CD1c-positive myeloid dendritic cell (primary cell): ENCODE data around the gene PFN1.

ENCODE experiments used
- DNase-seq: peaks from one replicate; pipeline ENCODE4 v3.0.0-alpha.2; 2016; ENCODE audit errors: extremely low spot score

PFN1 gene

DNA sequence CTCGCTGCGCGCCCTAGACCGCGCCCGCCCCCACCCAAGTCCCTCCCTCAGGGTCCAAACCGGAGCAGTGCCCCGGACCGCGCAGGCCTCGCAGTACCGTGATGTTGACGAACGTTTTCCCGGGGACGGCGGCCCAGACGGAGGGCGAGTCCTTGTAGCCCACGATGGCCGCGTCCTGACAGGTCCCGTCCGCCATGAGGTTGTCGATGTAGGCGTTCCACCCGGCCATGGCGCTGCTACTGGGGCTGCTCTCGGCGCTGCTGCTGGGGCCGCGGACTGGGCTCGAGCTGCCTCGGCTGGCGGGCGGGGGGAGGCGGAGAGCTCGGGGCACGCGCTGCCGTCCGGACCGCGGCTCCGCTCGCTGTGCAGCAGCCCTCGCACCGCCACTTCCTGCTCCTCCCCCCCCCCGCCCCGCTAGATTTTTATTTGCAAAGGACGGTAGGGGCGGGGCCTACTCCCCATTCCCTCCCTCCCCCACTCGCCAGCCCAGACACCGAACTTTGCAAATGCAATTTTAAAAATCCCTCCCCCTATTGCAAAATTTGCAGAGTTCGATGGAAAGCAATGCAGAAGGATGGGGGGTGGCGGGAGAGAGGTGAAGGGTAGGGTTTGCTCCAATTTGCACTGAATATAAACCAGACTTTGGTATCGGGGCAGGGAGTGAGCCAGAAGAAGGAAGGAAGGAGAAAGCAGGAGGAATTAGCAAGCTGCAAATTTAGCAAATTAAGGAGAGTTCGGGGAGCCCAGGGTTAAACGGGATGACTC is at the start of gene PFN1:
TSS of gene PFN1 (minus strand) at position 365 of the 765 bp plus-strand sequence. CDS start at position 229, 136 bp downstream.
- peak; percentile 98 for DNase-seq

DNA sequence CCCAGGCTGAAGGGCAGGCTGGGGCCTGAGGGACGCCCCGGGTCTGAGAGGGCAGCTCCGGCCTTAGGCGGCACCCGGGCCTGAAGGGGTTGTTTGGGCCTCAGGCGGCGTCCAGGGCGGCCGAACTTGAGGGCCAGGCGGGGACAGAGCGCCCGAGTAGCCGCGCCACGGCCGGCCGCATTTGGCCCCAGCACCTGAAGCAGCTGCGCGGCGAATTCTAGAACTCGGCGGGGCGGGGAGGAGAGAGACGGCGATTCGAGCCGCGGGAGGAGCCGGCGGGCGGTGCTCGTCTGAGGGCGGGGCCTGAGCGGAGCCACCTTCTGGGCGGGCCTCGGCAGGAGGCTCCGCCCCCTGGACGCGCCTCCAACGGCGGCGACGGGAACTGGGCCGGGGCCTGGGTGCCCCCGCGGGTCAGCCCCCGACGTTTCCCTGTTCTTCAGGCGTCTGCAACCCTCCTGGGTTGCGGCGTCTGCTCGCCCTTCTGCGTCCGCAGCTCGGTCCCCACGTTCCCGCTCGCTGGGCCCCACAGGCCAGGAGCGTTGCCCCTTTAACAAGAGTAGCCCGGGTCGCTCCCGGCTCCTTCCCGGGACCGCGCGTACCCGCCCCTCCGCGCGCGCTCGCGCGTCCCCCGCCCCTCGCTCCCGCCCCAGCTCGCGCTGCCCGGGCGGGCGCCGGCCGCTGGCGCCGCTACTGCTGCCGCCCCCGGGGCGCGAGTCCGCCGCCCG is 49.1 kb upstream of the PFN1 start, which contains the start of the genes INCA1 and KIF1C:
TSS of gene INCA1 (minus strand) at position 221 of the 725 bp plus-strand sequence. CDS start 3,085 bp downstream, outside the sequence.
TSS of gene KIF1C (plus strand) at position 649 of the 725 bp plus-strand sequence. CDS start 2,297 bp downstream, outside the sequence.
- peak; percentile 96 for DNase-seq

DNA sequence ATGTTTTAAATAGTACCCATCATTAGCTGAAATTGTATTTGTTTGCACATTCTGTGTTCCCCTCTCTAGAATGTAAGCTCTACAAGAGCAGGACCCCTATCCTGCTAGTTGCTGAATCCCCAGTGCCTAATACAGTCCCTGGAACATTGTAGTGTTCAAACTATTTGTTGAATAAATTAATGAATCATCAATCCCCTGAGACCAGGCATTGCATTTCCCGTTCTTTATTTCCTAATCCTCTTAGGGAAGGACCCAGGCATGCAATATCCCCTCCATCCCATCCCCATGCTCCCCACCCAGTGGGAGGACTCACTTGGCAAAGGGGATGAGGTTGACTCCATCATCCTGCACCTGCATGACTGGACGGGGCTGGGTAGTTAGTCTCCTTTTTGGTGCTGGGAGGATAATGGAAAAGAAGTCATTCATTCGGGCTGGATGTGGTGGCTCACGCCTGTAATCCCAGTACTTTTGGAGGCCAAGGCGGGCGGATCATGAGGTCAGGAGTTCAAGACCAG is 45.8 kb upstream of the PFN1 start:
- no peak for DNase-seq

DNA sequence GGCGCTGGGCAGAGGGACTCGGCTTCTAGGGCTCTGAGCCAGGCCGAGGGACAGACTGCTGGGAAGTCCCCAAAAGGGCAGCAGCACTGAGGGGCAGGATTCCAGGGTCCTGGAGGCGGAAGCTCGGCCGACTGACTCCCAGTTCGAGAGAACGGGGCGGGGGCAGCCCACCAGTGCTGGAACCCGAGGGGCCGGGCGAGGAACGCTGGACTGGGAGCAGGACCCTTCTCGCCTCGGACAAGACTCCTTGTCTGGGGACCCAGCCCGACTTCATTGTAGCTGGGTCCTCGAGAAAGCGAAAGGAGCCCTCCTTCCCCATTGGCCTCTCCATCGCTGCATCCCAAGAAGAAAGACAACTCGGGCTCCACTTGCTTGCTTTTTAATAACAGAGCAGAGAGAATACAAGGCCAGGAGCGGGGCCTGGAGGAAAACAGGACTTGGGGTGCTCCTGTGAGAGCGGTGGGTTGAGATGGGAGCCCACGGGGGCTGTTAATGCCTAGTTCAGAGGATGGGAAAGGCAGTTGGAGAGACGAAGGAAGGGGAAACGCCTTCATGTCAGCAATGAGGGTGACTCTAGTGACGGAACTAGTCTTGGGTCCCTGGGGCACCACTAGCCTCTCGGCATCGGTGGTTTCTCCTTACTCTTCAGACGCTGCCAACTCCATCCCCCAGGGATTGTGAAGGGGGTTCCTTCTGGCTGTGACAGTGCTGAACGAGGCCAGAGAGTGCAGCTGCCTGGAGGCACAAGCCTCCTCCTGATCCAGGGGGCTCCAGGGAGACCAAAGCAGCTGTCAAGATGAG is 39.6 kb upstream of the PFN1 start:
- DNase-seq: peak; percentile 18

DNA sequence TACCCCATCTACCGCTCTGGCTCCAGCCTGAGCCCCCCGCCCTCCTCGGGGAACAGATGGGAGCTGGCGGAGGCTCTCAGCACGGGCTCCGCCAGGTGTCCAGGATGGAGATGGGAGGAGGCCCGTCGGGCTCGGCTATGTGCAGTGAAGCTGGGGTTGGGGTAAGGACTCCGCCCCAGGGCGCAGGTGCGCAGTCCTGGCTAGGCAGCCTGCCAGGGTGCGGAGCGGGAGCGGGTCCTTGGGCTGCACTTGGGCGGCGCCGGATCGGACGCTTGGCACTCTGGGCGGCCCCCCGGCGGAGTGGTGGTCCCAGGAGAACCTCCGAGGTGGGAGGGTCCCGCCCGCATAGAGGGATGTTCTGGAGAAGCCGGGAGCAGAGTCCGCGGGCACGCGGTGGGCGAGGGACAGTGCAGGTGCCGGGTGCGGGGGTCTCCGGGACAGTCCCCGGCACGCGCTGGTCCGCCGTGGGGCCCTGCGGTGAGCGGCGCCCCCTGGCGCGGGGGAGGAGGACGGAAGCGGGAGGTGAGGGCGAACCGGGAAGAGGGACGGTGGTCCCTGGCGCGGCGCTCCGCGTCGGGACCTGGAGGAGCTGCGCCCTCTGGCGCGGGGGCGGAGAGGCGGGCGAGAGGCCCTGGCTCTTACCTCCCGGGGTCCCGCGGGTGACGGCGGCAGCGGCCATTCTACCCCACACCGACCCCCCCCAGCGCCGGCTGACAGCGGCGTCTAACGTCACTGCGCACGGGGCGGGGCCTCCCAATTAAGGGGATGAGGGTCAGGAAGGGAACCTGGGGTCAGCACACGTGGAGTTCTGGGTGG is 38.8 kb upstream of the PFN1 start, which contains the start of gene CAMTA2:
TSS of gene CAMTA2 (minus strand) at position 725 of the 816 bp plus-strand sequence. CDS start 1,453 bp downstream, outside the sequence.
- peak; percentile 86 for DNase-seq

DNA sequence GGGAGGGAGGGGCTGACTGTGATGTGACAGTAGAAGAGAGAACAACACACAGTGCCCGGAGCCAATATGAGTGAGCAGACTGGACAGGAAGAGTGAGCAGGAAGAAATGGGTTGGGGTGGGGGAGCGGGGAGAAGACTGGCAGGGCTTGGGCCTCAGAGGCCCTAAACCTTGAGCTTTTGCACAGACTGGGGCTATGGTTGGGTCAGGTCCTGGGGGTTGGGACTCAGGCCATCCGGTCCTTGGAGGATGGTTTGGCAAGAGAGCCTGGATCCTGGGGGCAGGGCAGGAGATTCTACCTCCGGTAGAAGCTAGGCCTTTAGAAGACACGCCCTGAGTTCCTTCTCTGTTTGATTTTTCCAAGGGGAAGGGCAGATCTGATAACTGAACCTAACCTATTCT is 38.1 kb upstream of the PFN1 start:
- DNase-seq: peak; percentile 15

DNA sequence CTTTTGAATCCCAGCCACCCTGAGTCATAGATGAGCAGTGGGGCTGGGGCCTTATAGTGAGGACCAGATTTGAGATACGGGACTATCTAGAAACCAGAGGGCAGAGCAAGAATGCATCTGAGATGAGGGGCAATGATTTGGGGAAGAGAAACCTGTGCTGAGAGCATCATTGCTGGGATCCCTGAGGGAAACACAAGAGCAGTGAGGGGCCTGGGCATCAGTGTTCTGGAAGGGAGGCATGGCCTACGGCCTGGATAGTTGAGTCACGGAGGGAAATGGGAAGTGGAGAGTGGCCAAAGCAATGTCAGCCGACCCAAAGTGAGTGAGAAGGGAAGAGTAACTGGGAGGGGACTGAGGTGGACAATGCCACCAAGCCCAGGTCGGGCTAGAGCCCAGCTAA is 34.0 kb upstream of the PFN1 start:
- peak; percentile 38 for DNase-seq

DNA sequence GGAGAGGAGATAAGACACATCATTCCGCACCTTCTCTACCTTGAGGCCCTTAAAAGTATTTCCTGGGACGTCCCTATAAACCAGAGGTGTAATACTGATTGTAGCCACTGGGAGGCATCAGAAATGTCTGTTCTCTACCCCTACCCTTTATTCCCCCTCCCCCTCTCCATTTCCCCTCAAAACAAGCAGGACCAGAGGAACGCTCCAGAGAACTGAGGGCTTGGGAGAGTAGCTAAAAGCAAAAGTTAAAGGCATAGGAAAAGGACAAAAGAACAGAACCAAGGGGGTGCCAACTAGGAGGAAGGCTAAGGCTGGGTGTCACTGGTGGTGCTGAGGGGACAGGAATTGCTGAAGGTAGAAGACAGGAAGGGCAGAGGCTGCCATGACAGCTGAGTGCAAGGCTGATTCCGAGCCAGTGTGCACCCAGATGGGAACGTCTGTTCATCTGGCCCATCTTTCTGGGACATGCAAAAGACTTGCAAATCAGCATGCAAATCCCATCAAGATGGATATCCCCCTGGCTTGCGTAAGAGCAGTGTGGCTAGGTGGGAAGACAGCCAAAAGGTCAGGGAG is 32.4 kb upstream of the PFN1 start:
- DNase-seq: peak; percentile 58

DNA sequence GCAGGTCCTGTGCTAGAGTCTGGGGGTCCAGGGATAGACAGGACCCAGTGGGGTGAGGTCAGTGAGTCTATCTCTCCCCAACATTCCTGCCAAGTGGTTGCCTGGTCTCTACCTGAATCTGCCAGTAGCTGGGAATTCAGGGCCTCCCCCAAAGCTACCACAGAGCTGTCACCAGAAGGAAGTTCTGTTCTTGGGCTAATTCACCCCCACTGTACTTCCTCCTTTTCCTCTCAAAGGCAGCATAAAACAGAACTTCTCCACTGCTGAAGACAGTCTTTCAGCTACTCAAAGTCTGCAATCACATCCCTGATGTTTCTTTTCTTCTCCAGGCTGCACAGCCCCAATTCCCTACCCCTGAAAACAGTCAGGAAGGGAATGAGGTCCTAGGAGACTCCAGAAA is 30.4 kb upstream of the PFN1 start:
- peak; percentile 75 for DNase-seq

DNA sequence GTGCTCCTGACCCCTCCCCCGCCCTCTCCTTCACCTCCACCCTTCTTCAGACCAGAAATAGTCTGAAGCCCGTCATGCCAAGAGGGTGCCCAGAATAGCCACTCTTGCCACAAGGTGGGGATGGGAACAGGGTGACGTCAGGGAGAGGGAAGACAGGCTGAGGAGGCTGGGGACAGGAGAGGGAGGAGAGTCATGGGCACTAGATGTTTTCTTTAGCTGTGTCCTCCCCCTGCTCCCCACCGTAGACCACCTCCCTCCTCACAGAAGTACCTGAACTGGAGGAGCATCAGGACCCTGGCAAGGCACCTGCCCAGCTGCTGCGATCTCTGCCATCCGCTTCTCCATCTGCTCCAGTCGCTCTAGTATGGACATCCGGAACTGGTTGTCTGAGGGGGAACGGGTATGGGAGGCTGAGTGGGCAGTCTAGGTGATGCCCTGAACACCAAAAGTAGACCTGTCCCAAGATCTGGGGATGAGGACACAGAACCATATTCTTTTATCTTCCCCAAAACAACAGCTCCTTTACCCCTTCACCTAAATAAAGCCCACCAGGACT is 25.9 kb upstream of the PFN1 start:
- DNase-seq: no peak

DNA sequence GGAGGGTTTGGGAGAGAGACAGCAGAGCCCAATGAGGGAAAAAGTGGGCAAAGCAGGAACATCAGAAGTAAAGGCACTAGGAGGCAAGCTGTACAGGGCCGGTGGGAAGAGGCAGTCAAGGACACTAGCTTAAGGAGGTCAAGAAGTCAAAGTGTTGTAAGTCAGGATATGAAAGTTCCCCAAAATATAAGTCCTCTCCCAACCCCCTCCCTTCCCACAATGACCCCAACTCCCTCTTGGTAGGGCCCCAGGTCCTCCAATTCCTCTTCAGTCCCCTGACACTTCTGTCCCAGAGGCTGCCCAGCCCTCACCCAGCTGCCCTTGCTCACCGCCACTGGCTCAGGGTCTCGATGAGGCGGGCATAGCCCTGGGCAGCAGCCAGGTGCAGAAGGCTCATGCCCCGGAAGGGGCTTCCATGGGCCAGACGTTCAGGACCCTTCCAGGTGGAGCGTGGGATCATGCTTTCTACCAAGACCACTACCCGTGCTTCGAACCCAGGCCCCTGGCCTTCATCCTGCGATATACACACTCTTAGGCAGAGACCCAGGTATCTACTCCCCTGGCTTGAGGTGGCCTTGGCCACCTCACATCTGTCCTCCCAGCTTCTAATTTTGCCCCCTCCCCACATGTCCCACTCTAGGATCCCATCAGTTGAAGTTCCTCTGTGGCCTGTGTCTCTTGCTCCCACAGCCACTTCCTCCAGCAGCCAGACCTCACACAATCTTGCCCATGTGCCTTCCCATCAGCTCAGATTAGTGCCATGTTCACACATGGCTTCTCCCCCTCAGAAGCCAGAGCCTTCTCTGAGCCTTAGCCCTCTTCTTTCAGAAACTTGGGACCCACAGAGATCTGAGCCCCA is 25.2 kb upstream of the PFN1 start:
- DNase-seq: peak; percentile 34

DNA sequence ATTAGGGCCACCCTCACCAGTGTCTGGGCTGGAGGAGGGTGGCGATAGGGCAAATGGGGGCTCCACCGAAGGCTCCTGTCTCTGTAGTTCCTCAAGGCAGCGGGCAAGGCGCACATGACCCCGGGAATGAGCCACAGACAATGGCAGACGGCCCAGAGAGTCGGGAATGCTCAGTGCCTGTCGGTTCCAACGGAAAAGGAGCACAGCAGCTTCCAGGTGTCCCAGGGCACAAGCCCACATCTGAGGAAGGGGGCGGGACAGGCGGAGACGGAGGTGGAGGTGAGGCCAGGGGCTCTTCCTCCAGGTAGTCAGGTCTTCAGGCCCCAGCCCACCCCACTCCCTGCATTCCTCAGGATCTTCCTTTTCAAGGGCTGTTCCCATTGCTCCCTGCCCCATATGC is 24.4 kb upstream of the PFN1 start:
- no peak for DNase-seq

DNA sequence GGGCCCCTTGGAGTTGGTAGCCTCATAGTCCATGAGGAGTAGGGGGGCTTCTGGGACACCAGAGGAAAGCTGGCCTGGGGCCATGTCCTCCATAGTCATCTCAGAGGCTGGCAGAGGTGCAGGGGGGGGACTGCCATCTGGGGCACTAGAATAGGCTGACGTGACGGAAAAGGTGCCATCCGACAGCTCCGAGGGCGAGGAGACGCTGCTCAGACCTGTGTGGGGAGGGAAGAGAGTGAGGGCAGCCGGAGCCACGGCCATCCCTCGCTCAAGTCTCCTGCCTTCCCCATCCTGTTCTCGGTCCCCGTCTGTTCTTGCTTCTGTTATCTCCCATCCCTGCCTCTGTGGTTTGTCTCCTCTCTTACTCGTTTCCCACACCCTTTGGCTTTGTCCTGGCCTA is 24.0 kb upstream of the PFN1 start:
- no peak for DNase-seq

DNA sequence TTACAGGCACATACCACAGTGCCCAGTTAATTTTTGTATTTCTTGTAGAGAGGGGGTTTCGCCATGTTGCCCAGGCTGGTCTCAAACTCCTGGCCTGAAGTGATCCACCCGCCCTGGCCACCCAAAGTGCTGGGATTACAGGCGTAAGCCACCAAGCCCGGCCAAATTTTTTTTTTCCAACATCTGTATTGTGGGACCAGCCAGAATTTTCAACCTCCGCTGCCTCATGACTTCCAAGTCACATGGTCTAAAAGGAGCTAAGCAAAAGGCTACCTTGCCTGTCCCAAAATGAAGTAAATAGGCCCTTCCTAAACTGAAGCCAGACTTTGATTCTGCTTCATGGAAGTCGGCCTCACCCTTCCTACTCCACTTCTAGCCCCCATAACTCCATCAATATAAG is 23.5 kb upstream of the PFN1 start:
- no peak for DNase-seq

DNA sequence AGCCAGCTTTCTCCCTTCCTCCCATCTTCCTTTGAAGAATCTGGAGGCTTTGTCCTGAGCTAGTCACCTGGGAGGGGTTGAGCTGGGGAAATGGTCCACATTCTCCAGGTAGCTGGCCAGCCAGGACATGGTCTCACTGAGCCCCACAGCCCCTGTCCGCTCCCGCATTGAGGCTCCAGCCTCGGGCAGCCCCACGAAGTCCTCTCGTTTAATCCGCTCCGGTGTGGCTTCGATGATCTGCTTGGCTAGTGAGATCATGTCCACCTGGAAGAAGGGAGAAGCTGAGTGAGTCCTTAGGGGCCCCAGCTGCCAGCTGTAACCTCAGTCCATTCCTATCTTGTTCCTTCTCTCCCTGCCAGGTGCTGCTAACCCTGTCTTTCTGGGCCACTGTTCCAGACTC is 21.9 kb upstream of the PFN1 start:
- DNase-seq: no peak

DNA sequence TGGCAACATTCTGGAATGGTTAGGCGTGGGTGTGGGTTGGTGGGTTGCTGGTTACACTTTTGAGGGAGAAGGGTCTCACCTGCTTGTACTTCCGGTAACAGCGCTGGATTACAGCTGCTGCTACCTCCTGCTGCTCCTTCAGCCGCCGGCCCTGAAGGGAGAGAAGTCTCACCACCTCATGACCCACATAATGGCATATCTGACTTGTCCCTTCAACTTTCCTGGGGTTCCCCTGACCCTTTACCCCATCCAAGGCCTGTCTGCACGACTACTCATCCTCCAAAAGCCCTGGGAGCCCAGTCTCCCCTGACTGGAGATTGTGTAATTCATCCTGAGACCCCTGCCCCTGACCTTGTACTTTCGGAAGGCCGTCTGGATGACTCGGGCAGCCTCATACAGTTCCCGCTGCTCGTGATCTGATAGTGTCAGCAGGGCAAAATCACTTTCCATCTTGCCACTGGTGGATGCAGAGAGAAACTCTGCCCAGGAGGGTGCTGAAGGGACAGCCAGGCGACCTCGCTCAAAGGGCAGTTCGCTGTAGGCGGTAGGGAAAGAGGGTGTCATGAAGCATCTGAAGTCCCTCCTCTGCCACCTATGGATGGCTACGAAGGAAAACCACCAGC is 21.3 kb upstream of the PFN1 start:
- DNase-seq: no peak

DNA sequence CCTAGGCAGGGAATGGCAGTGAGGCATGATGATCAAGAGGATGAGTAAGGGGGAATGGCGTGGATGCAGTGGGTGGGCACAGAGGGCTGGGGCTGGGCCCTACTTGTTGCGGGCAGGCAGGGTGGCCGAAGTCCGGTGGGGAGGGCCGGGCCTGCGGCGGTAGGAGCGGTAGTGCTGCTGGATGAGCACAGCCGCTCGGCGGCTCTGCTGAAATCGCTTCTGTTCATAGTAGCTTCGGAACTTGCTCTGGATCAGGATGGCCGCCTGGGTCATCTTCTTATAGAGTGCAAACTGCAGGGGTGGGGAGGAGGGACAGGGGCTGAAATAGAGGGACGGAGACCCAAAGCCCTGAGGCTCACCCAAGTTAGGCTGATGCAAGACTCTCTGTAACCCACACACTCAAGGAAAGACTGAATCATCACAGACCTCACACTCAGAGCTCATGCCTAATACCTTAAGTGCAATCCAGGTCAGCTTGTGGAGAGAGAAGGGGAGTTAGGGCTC is 20.8 kb upstream of the PFN1 start:
- peak; percentile 66 for DNase-seq

DNA sequence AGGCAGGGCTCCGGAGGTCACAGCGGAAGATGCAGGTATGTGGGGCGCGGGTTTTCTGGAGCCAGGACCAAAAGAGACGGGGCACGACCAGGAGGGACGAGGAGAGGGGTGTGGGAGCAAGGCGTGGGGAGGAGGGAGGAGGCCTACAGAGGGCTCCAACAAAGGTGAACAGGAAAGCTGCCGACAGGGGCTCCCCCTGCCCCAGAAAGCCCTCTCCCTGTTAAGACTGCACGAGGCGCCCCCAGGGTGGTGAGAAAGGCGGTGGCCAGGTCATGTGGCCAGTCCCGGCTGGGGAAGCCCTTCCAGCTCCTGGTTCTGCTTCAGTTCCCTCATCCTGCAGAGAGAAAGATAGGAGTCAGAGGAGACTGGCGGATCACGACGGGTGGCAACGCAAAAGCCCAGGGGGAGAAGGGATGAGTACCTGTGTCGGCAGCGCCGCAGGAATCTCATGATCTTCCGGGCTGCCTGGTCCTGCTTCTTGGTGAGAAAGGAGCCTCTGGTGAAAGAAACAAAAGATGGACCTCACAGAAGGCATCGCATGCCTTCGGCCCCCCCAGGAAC is 20.2 kb upstream of the PFN1 start:
- DNase-seq: no peak
